Measurements from ENCODE around the gene ZNF592. TPM values are rescaled to one million over a fixed set of nuclear protein-coding genes. Genes with fewer than 3 reads are reported as not detected.
A peak's percentile ranks its signal among the peaks of the same experiment; 100 is the strongest.

ZNF592 gene
- total and polyA plus RNA-seq, 2 of the 13 experiments (the other 11 are each of a cell fraction or from before 2014, with no cell fraction given), result 8.2 to 9.8 TPM

- TF ChIP-seq PBX2 (CRISPR knock-in tag; IDR thresholded peaks at IDR 0.05), result no peak
- TF ChIP-seq NR1H2 (CRISPR knock-in tag; IDR thresholded peaks at IDR 0.05; ENCODE audit: borderline replicate concordance, low read depth), result no peak
- TF ChIP-seq MED13 (CRISPR knock-in tag; IDR thresholded peaks at IDR 0.05), result no peak
- TF ChIP-seq TBX3 (IDR thresholded peaks at IDR 0.05; ENCODE audit: borderline replicate concordance), result no peak
- no peak for TF ChIP-seq ZNF512 (CRISPR knock-in tag; IDR thresholded peaks at IDR 0.05)
- no peak for TF ChIP-seq FOXP1 (IDR thresholded peaks at IDR 0.05)
- no peak for TF ChIP-seq FOXP1 (CRISPR knock-in tag; IDR thresholded peaks at IDR 0.05)
- no peak for TF ChIP-seq SRSF9 (IDR thresholded peaks at IDR 0.05; ENCODE audit: borderline replicate concordance, insufficient read depth, low read depth, low read length, poor library complexity, severe bottlenecking)
- peak; percentile 80; the same call in 1 of the 2 replicates for TF ChIP-seq ZBTB4 (CRISPR knock-in tag; IDR thresholded peaks at IDR 0.05; ENCODE audit: borderline replicate concordance)
- TF ChIP-seq ZNF709 (CRISPR knock-in tag; IDR thresholded peaks at IDR 0.05), result 0 out of 2 replicates have a peak, but pooled peaks have one; percentile 12
- no peak for TF ChIP-seq FOXA1 (IDR thresholded peaks at IDR 0.05)
- TF ChIP-seq FOXA1 (CRISPR knock-in tag; IDR thresholded peaks at IDR 0.05), result no peak
- peak; percentile 31; the same call in 1 of the 2 replicates for TF ChIP-seq HES4 (CRISPR knock-in tag; IDR thresholded peaks at IDR 0.05; ENCODE audit: borderline replicate concordance)
- no peak for TF ChIP-seq ZBTB46 (CRISPR knock-in tag; IDR thresholded peaks at IDR 0.05; ENCODE audit: borderline replicate concordance)
- peak; percentile 26 for TF ChIP-seq ZNF121 (CRISPR knock-in tag; IDR thresholded peaks at IDR 0.05)
- no peak for TF ChIP-seq ZBTB33 (CRISPR knock-in tag; IDR thresholded peaks at IDR 0.05)
- TF ChIP-seq KLF15 (CRISPR knock-in tag; IDR thresholded peaks at IDR 0.05; ENCODE audit: borderline replicate concordance), result no peak
- peak; percentile 50 for TF ChIP-seq MAX (IDR thresholded peaks at IDR 0.05)
Measured at GRCh38 chr15:84747416-84748273, 747 bp upstream of the ZNF592 start (continued).
